Endothelial cell of umbilical vein (primary cell): ENCODE measurements around the gene RHOV. TPM values are rescaled to one million over a fixed set of nuclear protein-coding genes. Genes with fewer than 3 reads are reported as not detected.

Source experiments
- BruUV-seq: library from RNA; stranded (reverse); fragments of 400-500 nt; replicated peaks from 2 replicates; lab custom pipeline; 2021; lab: Mats Ljungman, UMichigan
- CTCF ChIA-PET: fragments of 300-600, 350-600 bp; sonication (Branson Sonifier 250); formaldehyde crosslinking; loops from one replicate; lab custom pipeline; 2021; ENCODE audit warnings: antibody characterized with exemption, inconsistent platforms; lab: Charles Lee
- POLR2A ChIA-PET: fragments of 300-600, 350-600 bp; sonication (Branson Sonifier 250); formaldehyde crosslinking; loops from one replicate; lab custom pipeline; 2021; ENCODE audit warnings: antibody characterized with exemption, inconsistent platforms; lab: Charles Lee
- DNase-seq: peaks from one replicate; pipeline ENCODE4 v3.0.0-alpha.2; 2011; ENCODE audit warnings: low read depth, low spot score
- FAIRE-seq: peaks from 2 replicates; lab custom pipeline; 2011; peaks lifted over from hg19 to GRCh38; lab: Jason Lieb, UNC
- H2AFZ ChIP-seq: 2 replicates; pipeline ENCODE4 v1.6.0; 2012; ENCODE audit warnings: low read depth, low read length, control low read depth, inconsistent platforms
- H3K27ac ChIP-seq: 2 replicates; pipeline ENCODE4 v1.5.1; 2011; ENCODE audit warnings: low read depth, mild to moderate bottlenecking, control low read depth, low read length, moderate library complexity; ENCODE audit not compliant: insufficient read depth
- H3K27me3 ChIP-seq, 2 experiments: 2 replicates each; pipeline versions ENCODE4 v1.6.0 to v1.6.1; 2011; ENCODE audit warnings: low read length in 2 of 2, mixed read lengths in 1 of 2; ENCODE audit not compliant: control insufficient read depth in 2 of 2, insufficient read depth in 2 of 2
- H3K36me3 ChIP-seq, 2 experiments: 2 replicates in 1 of 2; 3 replicates in 1 of 2; pipeline ENCODE4 v1.5.1; 2011; ENCODE audit warnings: low read length in 2 of 2, mild to moderate bottlenecking in 1 of 2, moderate library complexity in 1 of 2; ENCODE audit not compliant: control insufficient read depth in 2 of 2, insufficient read depth in 2 of 2; ENCODE audit errors: extremely low read depth in 1 of 2
- H3K4me1 ChIP-seq: 3 replicates; pipeline ENCODE4 v1.5.1; 2011; ENCODE audit warnings: mild to moderate bottlenecking, low read length; ENCODE audit not compliant: control insufficient read depth, insufficient read depth; ENCODE audit errors: extremely low read depth
- H3K4me2 ChIP-seq: 2 replicates; pipeline ENCODE4 v1.6.1; 2011; ENCODE audit warnings: low read length, control low read depth, mixed read lengths; ENCODE audit not compliant: insufficient read depth
- H3K4me3 ChIP-seq, 3 experiments: fragments of 200-600 bp in 1 of 3; sonication (generic), shearing (Covaris generic) in 1 of 3; replicated peaks in 1 of 3; 2 replicates each; pipeline ENCODE4 v1.5.1; 2011 to 2016; ENCODE audit warnings: control low read depth in 3 of 3, low read length in 3 of 3, mild to moderate bottlenecking in 2 of 3, inconsistent platforms in 1 of 3, low read depth in 1 of 3, moderate library complexity in 1 of 3; ENCODE audit not compliant: insufficient read depth in 1 of 3
- H3K79me2 ChIP-seq: 2 replicates; pipeline ENCODE4 v1.6.0; 2012; ENCODE audit warnings: low read length, inconsistent platforms; ENCODE audit not compliant: control insufficient read depth, insufficient read depth
- H3K9ac ChIP-seq: replicated peaks from 2 replicates; pipeline ENCODE3; 2011; ENCODE audit warnings: low read length, control low read depth; ENCODE audit not compliant: insufficient read depth; ENCODE audit errors: extremely low read depth
- H3K9me1 ChIP-seq: replicated peaks from 3 replicates; pipeline ENCODE4 v1.6.0; 2011; ENCODE audit warnings: mild to moderate bottlenecking, low read length; ENCODE audit not compliant: control insufficient read depth, insufficient read depth; ENCODE audit errors: extremely low read depth
- H3K9me3 ChIP-seq: replicated peaks from 2 replicates; pipeline ENCODE4 v1.5.1; 2012; ENCODE audit warnings: low read length, inconsistent platforms; ENCODE audit not compliant: control insufficient read depth, insufficient read depth
- H4K20me1 ChIP-seq: replicated peaks from 2 replicates; pipeline ENCODE3; 2011; ENCODE audit warnings: mild to moderate bottlenecking, low read length; ENCODE audit not compliant: control insufficient read depth, insufficient read depth; ENCODE audit errors: extremely low read depth
- EZH2 ChIP-seq: IDR thresholded peaks from 2 replicates; pipeline ENCODE4 v1.6.1; 2012; ENCODE audit warnings: borderline replicate concordance, low read depth, mild to moderate bottlenecking, moderate library complexity, low read length, inconsistent platforms; ENCODE audit not compliant: severe bottlenecking
- FOS ChIP-seq: IDR thresholded peaks from 2 replicates; pipeline ENCODE4 v1.6.1; 2011; ENCODE audit warnings: mild to moderate bottlenecking, low read length, moderate library complexity, borderline replicate concordance; ENCODE audit not compliant: insufficient read depth
- GATA2 ChIP-seq: IDR thresholded peaks from 2 replicates; pipeline ENCODE4 v1.7.0; 2011; ENCODE audit warnings: low read depth, mild to moderate bottlenecking, moderate library complexity, mixed read lengths, low read length; ENCODE audit not compliant: insufficient read length, insufficient read depth
- JUN ChIP-seq: IDR thresholded peaks from 2 replicates; pipeline ENCODE4 v1.6.1; 2011; ENCODE audit warnings: borderline replicate concordance, low read depth; ENCODE audit not compliant: insufficient read length, insufficient read depth
- MYC ChIP-seq: IDR thresholded peaks from one replicate; pipeline ENCODE4 v1.6.1; 2011; ENCODE audit warnings: mild to moderate bottlenecking, low read depth, low read length
- POLR2A ChIP-seq: IDR thresholded peaks from 2 replicates; pipeline ENCODE4 v1.6.1; 2012; ENCODE audit warnings: low read depth, mild to moderate bottlenecking, control low read depth, low read length
- POLR2AphosphoS5 ChIP-seq: IDR thresholded peaks from 2 replicates; pipeline ENCODE4 v1.6.1; 2012; ENCODE audit warnings: low read depth, mild to moderate bottlenecking, control low read depth, low read length, moderate library complexity; ENCODE audit not compliant: insufficient read depth
- dilution Hi-C: fragments of 300-500 bp; cut with MboI; formaldehyde crosslinking; loops from one replicate; pipeline ENCODE4 v1.15.0; 2019; ENCODE audit warnings: low sequenced_read_pairs; ENCODE audit not compliant: extremely low pct_ligation_motif_present
- intact Hi-C: fragments of 100-400 bp; cut with micrococcal nuclease; formaldehyde crosslinking; loops from one replicate; pipeline ENCODE4 v1.10.0; 2022
- polyA plus RNA-seq, 4 experiments: library from polyadenylated mRNA; depleted of rRNA in 3 of 4; stranded (reverse) in 3 of 4; unstranded in 1 of 4; fragments of >200 nt; gene quantifications; 2 replicates each; pipeline versions ENCODE4 v1.2.1 to v1.2.3, GENCODE V29; 2011 to 2012; ENCODE audit warnings: missing spikeins in 1 of 4
- total RNA-seq: library from RNA; stranded (reverse); gene quantifications from 2 replicates; pipeline ENCODE4 v1.2.3, GENCODE V29; 2021
- TF ChIP-seq, protein P1 (sequence below), 2 donors: IDR thresholded peaks; 1 replicate in 1 of 2; 2 replicates in 1 of 2; pipeline ENCODE4 v1.5.1; 2011; ENCODE audit warnings: low read length in 2 of 2, mild to moderate bottlenecking in 2 of 2, moderate library complexity in 2 of 2, control low read depth in 1 of 2, inconsistent platforms in 1 of 2, low read depth in 1 of 2; ENCODE audit not compliant: insufficient read depth in 1 of 2; ENCODE audit errors: extremely low read depth in 1 of 2
- TF ChIP-seq, protein P2 (sequence below): IDR thresholded peaks from 2 replicates; pipeline ENCODE4 v1.6.1; 2011; ENCODE audit not compliant: insufficient read depth, insufficient read length

RHOV gene
- total and polyA plus RNA-seq, 2 donors (not counting 3 experiments of a cell fraction or from before 2014, with no cell fraction given): 0.15 to 0.20 TPM

- dilution Hi-C loops (no loop called here), intact Hi-C loops (no loop called here)
- BruUV-seq: no TSS peak
- DNase-seq: no peak
- no peak for FAIRE-seq
- Histone ChIP-seq H3K27me3 (peaks cover 0 to 5% of the 10 kb centered on the region in 2 experiments), H3K9me1 (no peaks in the 10 kb centered on the region), H3K4me3 (no peak overlapping the region), H4K20me1 (no peaks in the 10 kb centered on the region), H3K36me3 (no peaks in the 10 kb centered on the region), H3K4me2 (no peak overlapping the region), H2AFZ (no peak overlapping the region), H3K27ac (no peak overlapping the region), H3K9ac (no peak overlapping the region), H3K79me2 (no peaks in the 10 kb centered on the region), H3K9me3 (no peaks in the 10 kb centered on the region), H3K4me1 (no peaks in the 10 kb centered on the region)
- TF ChIP-seq GATA2 (no peak), POLR2AphosphoS5 (no peak), FOS (no peak), JUN (no peak), EZH2 (no peak), MYC (no peak), POLR2A (no peak)
- TF ChIP-seq, protein P1, sequence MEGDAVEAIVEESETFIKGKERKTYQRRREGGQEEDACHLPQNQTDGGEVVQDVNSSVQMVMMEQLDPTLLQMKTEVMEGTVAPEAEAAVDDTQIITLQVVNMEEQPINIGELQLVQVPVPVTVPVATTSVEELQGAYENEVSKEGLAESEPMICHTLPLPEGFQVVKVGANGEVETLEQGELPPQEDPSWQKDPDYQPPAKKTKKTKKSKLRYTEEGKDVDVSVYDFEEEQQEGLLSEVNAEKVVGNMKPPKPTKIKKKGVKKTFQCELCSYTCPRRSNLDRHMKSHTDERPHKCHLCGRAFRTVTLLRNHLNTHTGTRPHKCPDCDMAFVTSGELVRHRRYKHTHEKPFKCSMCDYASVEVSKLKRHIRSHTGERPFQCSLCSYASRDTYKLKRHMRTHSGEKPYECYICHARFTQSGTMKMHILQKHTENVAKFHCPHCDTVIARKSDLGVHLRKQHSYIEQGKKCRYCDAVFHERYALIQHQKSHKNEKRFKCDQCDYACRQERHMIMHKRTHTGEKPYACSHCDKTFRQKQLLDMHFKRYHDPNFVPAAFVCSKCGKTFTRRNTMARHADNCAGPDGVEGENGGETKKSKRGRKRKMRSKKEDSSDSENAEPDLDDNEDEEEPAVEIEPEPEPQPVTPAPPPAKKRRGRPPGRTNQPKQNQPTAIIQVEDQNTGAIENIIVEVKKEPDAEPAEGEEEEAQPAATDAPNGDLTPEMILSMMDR (IDR thresholded peaks at IDR 0.05; ENCODE audit: extremely low read depth in 1 of 2, insufficient read depth in 1 of 2, low read depth in 1 of 2, low read length in 2 of 2): no peak
- TF ChIP-seq, protein P2, sequence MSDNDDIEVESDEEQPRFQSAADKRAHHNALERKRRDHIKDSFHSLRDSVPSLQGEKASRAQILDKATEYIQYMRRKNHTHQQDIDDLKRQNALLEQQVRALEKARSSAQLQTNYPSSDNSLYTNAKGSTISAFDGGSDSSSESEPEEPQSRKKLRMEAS: no peak
- ChIA-PET POLR2A (no interaction called here), CTCF (interaction anchor here (1.2 kb wide), 1 partner anchor 14 kb away, joined by 4 read pairs; no protein-coding TSS in a partner anchor)
Observed at GRCh38 chr15:40831861-40832260, 42.2 kb downstream of the RHOV start.
